Transverse colon (tissue), 4 donors: Measurements from ENCODE around the gene FNDC3B. TPM values are rescaled to one million over a fixed set of nuclear protein-coding genes. Genes with fewer than 3 reads are reported as not detected.

Experiments used
- DNase-seq: peaks from one replicate; pipeline ENCODE4 v3.0.0-alpha.2; 2019
- H3K27ac ChIP-seq, 4 donors: fragments of 200-600 bp; sonication (generic); 2 replicates each; pipeline ENCODE4 v1.5.1; 2016 to 2018; ENCODE audit warnings: inconsistent platforms in 4 of 4
- H3K27me3 ChIP-seq: fragments of 200-600 bp; sonication (generic); 2 replicates; pipeline ENCODE4 v1.5.1; 2017; ENCODE audit warnings: inconsistent platforms
- H3K36me3 ChIP-seq, 4 donors: fragments of 200-600 bp; sonication (generic); 2 replicates each; pipeline ENCODE4 v1.5.1; 2017 to 2019; ENCODE audit warnings: inconsistent platforms in 4 of 4
- H3K4me1 ChIP-seq, 4 donors: fragments of 200-600 bp; sonication (generic); 2 replicates each; pipeline ENCODE4 v1.5.1; 2017 to 2020; ENCODE audit warnings: inconsistent platforms in 4 of 4
- H3K4me3 ChIP-seq, 4 donors: fragments of 200-600 bp; sonication (generic); 1 replicate in 1 of 4; 2 replicates in 3 of 4; pipeline versions ENCODE4 v1.5.1 to v1.6.1; 2017 to 2019; ENCODE audit warnings: inconsistent platforms in 4 of 4
- H3K9me3 ChIP-seq, 2 donors: fragments of 200-600 bp; sonication (generic); 2 replicates each; pipeline ENCODE4 v1.5.1; 2017 to 2019; ENCODE audit warnings: inconsistent platforms in 2 of 2
- EP300 ChIP-seq: sonication (generic); formaldehyde crosslinking; IDR thresholded peaks from one replicate; pipeline ENCODE4 v1.6.1; 2017; ENCODE audit warnings: antibody characterized with exemption, low read depth
- POLR2A ChIP-seq: fragments of 450-650 bp; IDR thresholded peaks from one replicate; pipeline ENCODE4 v1.6.1; 2016; ENCODE audit warnings: antibody characterized with exemption, mild to moderate bottlenecking, moderate library complexity
- POLR2AphosphoS5 ChIP-seq, 3 donors: sonication (generic); formaldehyde crosslinking; IDR thresholded peaks; one replicate each; pipeline ENCODE4 v1.6.1; 2016; ENCODE audit warnings: antibody characterized with exemption in 3 of 3
- WGBS, 2 donors: methylation state at CpG; one replicate each; pipeline ENCODE4 v1.1.5; 2018; ENCODE audit warnings: low coverage in 1 of 2; 5-methylcytosine and 5-hydroxymethylcytosine counted together
- in situ Hi-C, 4 donors: fragments of 200-750 bp; cut with MboI; loops; one replicate each; pipeline versions ENCODE4 v1.15.0 to v1.15.1; 2017; ENCODE audit warnings: low sequenced_read_pairs in 3 of 4, low pct_ligation_motif_present in 1 of 4, low pct_unique_long_range_greater_than_20kb in 1 of 4
- intact Hi-C: fragments of 100-400 bp; cut with DNase I; formaldehyde crosslinking; loops from one replicate; pipeline ENCODE4 v1.15.1; 2023; ENCODE audit warnings: low total_unique reads
- total RNA-seq, 4 donors: library from RNA; depleted of rRNA; stranded (reverse); fragments of >200 nt; gene quantifications; one replicate each; pipeline ENCODE4 v1.1.0, GENCODE V29; 2016
- TF ChIP-seq, protein P1 (sequence below), 5 experiments: fragments of 200-600 bp in 3 of 5; fragments of 450-650 bp in 2 of 5; sonication (generic) in 3 of 5; IDR thresholded peaks; 1 replicate in 2 of 5; 2 replicates in 3 of 5; pipeline ENCODE4 v1.5.1; 2016 to 2017; ENCODE audit warnings: antibody characterized with exemption in 5 of 5, inconsistent platforms in 3 of 5, mild to moderate bottlenecking in 2 of 5, moderate library complexity in 1 of 5

FNDC3B gene
- total RNA-seq, 4 donors from 2014 or later, result 28.5 to 85.7 (median 44.5) TPM

GRCh38 chr3:172070269-172070668, 30.9 kb downstream of the FNDC3B start:
- Histone ChIP-seq H3K36me3 (no peaks in the 10 kb centered on the region), H3K27me3 (no peaks in the 10 kb centered on the region), H3K4me1 (peaks cover 39 to 100% (median 67%) of the 10 kb centered on the region in 4 donors), H3K9me3 (no peaks in the 10 kb centered on the region), H3K4me3 (no peak overlapping the region), H3K27ac (peak overlapping the region in 2 of 4 donors; percentile 17 to 24)
- intact Hi-C loops, result no loop called here
- WGBS, 2 donors, result 78 to 89% methylated on average over 6 of the region's 6 CpGs
- TF ChIP-seq, protein P1, sequence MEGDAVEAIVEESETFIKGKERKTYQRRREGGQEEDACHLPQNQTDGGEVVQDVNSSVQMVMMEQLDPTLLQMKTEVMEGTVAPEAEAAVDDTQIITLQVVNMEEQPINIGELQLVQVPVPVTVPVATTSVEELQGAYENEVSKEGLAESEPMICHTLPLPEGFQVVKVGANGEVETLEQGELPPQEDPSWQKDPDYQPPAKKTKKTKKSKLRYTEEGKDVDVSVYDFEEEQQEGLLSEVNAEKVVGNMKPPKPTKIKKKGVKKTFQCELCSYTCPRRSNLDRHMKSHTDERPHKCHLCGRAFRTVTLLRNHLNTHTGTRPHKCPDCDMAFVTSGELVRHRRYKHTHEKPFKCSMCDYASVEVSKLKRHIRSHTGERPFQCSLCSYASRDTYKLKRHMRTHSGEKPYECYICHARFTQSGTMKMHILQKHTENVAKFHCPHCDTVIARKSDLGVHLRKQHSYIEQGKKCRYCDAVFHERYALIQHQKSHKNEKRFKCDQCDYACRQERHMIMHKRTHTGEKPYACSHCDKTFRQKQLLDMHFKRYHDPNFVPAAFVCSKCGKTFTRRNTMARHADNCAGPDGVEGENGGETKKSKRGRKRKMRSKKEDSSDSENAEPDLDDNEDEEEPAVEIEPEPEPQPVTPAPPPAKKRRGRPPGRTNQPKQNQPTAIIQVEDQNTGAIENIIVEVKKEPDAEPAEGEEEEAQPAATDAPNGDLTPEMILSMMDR (IDR thresholded peaks at IDR 0.05), result no peak
- TF ChIP-seq POLR2A (no peak), EP300 (no peak), POLR2AphosphoS5 (IDR thresholded peaks at IDR 0.05) (no peak)
- in situ Hi-C loops, result no loop called here
- no peak for DNase-seq

DNA sequence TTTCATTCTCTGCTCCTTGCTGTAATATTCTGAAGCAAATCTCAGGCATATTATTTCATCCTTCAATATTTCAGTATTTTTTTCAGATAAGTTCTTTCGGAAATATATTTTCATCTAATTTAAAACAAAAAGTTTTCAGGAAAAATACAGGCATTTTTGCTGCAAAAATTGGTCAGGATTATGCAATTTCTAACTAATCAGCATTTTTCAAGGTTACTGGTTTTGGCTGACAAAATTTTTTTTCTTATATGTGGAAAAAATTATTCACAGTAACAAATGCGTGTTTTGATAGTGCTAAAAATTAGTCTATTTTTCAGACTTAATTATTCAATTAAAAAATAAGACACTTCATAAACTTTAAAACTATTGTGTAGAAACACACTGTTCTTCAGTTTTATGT, 31.4 kb downstream of the FNDC3B start:
- H3K9me3 ChIP-seq, result no peaks in the 10 kb centered on the region
- H3K36me3 ChIP-seq, result no peaks in the 10 kb centered on the region
- peak overlapping the region in 1 of 4 donors; percentile 17 for H3K27ac ChIP-seq
- in situ Hi-C loops, result no loop called here
- intact Hi-C loops, result no loop called here
- peaks cover 38 to 97% (median 61%) of the 10 kb centered on the region in 4 donors for H3K4me1 ChIP-seq
- no peaks in the 10 kb centered on the region for H3K27me3 ChIP-seq
- no peak for DNase-seq
- TF ChIP-seq POLR2A (no peak), EP300 (no peak), POLR2AphosphoS5 (IDR thresholded peaks at IDR 0.05) (no peak)
- TF ChIP-seq, protein P1 (IDR thresholded peaks at IDR 0.05), result no peak
- WGBS, 2 donors, result 89 to 93% methylated on average over 2 of the region's 2 CpGs
- no peak overlapping the region for H3K4me3 ChIP-seq

- TF ChIP-seq POLR2AphosphoS5 (IDR thresholded peaks at IDR 0.05), result no peak
- TF ChIP-seq EP300, result no peak
- TF ChIP-seq, protein P1 (IDR thresholded peaks at IDR 0.05), result no peak
- no peak for TF ChIP-seq POLR2A
- H3K36me3 ChIP-seq, result no peaks in the 10 kb centered on the region
- no peak for DNase-seq
- H3K4me1 ChIP-seq, result peaks cover 32 to 90% (median 52%) of the 10 kb centered on the region in 4 donors
- H3K27me3 ChIP-seq, result no peaks in the 10 kb centered on the region
- no peak overlapping the region for H3K4me3 ChIP-seq
- no peaks in the 10 kb centered on the region for H3K9me3 ChIP-seq
- WGBS, 2 donors, result 81 to 88% methylated on average over 8 of the region's 8 CpGs
- intact Hi-C loops, result no loop called here
- in situ Hi-C loops, result no loop called here
- H3K27ac ChIP-seq, result peak overlapping the region in 1 of 4 donors; percentile 48
These were observed 32.5 kb downstream of the FNDC3B start for GRCh38 chr3:172071780-172072330.

DNA sequence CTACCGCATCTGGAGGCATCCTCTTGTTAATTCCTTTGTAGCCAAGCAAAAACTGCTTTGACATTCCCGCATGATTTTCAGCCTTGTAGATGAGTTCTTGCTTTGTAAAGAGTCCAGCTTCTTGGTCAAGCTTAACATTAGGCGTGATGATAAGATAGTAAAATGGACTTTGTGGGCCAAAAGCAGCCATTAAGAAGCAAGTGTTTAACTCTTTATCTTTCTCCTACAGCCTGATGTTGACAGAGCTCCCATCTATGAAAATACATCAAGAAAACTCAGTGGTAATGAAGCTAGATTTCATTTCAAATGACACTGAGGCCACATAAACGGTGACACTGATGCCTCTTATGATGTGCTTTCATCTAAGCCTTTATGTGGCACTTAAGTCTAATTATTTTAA, 33.2 kb downstream of the FNDC3B start:
- intact Hi-C loops, result no loop called here
- WGBS, 2 donors, result 83 to 88% methylated on average over 2 to 4 of the region's 4 CpGs

More for the DNA sequence above, 33.2 kb downstream of the FNDC3B start:
- Histone ChIP-seq H3K4me3 (no peak overlapping the region), H3K36me3 (no peaks in the 10 kb centered on the region), H3K27me3 (no peaks in the 10 kb centered on the region), H3K27ac (peak overlapping the region; percentile 48 to 68 (median 60)), H3K4me1 (peaks cover 31 to 89% (median 45%) of the 10 kb centered on the region in 4 donors), H3K9me3 (no peaks in the 10 kb centered on the region)
- TF ChIP-seq, protein P1 (IDR thresholded peaks at IDR 0.05), result no peak
- no peak for TF ChIP-seq POLR2AphosphoS5 (IDR thresholded peaks at IDR 0.05)
- in situ Hi-C loops, result no loop called here
- DNase-seq, result no peak
